Hypothalamus (tissue), 51 donors: ENCODE measurements around the gene IL27RA.
A peak's percentile ranks its signal among the peaks of the same experiment; 100 is the strongest.
"Not testable (repeated sequence)": the region's sequence is repeated elsewhere in the genome, so short reads cannot be mapped to it uniquely, and the experiment has no call there.

Source experiments
- DNase-seq, 51 donors: peaks; one replicate each; lab custom pipeline; 2025; lab: John Stamatoyannopoulos, UW

The IL27RA gene

GRCh38 chr19:14027856-14028450 lies 3.6 kb upstream of the IL27RA start, which contains the start of gene RLN3:
RLN3 (plus strand) TSS chr19:14028148; CDS start chr19:14028205, 57 bp downstream.
- no peak for DNase-seq

- no peak for DNase-seq
Observed at GRCh38 chr19:14028901-14029300, 2.7 kb upstream of the IL27RA start.

DNA sequence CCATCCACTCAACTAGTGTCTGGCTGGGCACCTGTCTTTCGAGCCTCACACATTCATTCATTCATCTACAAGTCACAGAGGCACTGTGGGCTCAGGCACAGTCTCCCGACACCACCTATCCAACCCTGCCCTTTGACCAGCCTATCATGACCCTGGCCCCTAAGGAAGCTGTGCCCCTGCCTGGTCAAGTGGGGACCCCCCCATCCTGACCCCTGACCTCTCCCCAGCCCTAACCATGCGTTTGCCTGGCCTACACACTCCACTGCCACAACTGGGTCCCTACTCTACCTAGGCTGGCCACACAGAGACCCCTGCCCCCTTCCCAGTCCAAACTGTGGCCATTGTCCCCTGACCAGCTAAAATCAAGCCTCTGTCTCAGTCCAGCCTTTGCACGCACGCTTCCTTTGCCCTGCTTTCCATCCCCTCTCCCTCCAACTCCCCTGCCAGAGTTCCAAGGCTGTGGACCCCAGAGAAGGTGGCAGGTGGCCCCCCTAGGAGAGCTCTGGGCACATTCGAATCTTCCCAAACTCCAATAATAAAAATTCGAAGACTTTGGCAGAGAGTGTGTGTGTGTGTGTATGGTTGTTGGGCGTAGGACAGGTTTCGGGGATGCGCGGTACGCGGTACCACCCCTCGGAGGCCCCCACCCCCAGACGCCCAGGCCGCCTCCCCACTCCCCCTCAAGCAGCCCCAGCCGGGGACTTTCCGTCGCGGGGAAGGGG lies 404 bp upstream of the IL27RA start:
- DNase-seq, result no peak

- DNase-seq, result no peak
Observed at GRCh38 chr19:14033946-14034345, 2.4 kb downstream of the IL27RA start.

- not testable (repeated sequence) for DNase-seq
Observed at GRCh38 chr19:14035159-14035558, 3.6 kb downstream of the IL27RA start.

GRCh38 chr19:14035706-14036105 lies 4.1 kb downstream of the IL27RA start:
- DNase-seq, result no peak

- no peak for DNase-seq
Observed at GRCh38 chr19:14039181-14039580, 7.6 kb downstream of the IL27RA start.

DNA sequence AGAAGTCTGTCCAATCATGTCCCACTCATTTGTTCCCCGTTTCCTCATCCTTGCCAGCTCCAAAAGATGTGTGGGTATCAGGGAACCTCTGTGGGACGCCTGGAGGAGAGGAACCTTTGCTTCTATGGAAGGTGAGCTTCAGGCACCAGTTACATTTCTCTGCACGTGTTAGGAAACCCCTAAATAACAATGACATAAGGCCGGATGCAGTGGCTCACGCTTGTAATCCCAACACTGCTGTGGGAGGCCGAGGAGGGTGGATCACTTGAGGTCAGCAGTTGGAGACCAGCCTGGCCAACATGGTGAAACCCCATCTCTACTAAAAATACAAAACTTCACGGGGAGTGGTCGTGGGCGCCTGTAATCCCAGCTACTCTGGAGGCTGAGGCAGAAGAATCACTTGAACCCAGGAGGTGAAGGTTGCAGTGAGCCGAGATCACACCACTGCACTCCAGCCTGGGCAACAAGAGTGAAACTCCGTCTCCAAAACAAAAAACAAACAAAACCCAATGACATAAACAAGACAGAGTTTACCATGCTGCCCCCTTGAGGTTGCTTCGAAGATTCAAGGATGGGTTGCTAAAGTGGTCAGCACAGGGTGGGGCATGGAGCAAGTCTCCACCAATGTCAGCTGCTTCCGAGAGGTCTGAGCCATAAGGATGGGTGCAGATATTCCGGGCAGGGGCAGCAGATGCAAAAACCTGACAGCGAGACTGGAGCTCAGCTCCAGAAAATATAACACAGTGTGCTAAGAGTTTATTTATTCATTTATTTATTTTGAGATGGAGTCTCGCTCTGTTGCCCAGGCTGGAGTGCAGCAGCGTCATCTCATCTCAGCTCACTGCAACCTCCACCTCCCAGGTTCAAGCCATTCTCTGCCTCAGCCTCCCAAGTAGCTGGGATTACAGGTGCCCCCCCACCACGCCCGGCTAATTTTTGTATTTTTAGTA lies 11.4 kb downstream of the IL27RA start:
- peak in 19 of 51 donors; percentile 2 to 43 (median 9) for DNase-seq

- DNase-seq, result not testable (repeated sequence)
Observed at GRCh38 chr19:14047866-14048265, 16.3 kb downstream of the IL27RA start.

DNA sequence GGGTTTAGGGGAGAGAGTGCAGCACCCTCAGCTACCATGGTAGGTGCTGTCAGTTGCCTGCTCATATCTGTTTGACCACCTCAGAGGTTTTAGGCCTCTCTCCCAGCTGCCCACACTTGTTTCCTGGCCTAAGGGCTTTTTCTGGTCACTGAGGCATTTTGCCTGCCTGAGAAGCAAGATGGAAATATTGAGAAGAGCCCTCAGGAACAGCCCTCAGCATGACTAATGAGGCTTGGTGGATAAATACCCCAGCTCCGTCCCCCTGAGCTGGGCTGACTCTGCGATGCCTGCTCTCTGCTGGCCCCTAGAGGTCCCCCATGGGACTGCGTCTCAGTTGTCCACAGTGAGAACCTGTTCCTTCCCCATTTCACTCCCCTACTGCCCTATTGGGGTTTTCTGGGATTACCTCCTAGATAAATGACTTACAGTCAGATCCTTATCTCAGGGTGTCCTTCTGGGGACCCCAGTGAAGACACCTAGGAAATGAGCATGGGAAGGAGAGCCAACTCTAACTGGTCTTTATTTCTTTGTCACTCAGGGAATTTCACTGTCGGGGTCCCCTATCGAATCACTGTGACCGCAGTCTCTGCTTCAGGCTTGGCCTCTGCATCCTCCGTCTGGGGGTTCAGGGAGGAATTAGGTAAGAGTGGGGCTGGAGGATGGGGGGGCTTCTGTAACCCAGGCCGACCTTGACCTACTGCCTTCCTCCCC lies 17.0 kb downstream of the IL27RA start:
- DNase-seq, result peak in 8 of 51 donors; percentile 1 to 29 (median 4)

DNA sequence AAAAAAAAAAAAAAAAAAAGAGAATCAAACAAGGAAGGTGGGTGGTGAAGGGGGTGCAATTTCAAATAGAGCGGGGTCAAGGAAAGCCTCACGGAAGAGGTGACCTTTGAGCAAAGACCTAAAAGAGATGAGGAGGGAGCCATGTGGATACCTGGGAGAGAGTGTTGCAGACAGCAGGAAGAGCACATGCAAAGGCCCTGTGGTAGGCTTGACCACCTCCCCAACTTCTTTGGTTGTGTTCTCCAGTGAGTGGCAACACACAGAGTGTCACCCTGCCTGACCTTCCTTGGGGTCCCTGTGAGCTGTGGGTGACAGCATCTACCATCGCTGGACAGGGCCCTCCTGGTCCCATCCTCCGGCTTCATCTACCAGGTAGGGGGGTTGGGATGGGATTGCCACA lies 18.9 kb downstream of the IL27RA start:
- DNase-seq, result no peak

GRCh38 chr19:14050961-14051360 lies 19.4 kb downstream of the IL27RA start:
- not testable (repeated sequence) for DNase-seq

GRCh38 chr19:14051980-14052379 lies 20.4 kb downstream of the IL27RA start:
- no peak for DNase-seq

DNA sequence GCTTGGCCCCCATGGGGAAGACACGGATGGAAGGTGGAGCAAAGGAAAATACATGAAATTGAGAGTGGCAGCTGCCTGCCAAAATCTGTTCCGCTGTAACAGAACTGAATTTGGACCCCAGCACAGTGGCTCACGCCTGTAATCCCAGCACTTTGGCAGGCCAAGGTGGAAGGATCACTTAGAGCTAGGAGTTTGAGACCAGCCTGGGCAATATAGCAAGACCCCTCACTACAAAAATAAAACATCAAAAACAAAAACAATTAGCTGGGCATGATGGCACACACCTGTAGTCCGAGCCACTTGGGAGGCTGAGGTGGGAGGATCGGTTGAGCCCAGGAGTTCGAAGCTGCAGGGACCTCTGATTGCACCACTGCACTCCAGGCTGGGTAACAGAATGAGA lies 20.9 kb downstream of the IL27RA start:
- DNase-seq, result no peak

DNA sequence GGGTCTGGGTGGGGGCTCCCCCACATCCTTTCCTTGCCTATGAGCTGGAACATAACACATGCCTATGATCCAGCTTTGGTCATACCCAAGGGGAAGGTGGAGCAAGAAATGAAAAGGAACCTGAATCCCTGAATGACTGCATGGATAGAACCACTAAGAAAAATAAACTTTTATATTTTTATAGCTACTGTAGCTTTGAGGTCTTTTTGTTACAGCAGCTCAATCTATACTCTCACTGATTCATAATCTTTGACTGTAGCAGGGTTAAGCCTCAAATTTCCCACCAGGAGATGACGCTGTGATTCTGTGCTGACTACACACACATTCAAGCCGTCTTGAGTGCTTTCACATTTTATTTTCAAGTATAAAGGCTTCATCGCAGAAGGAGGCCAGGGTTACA lies 21.5 kb downstream of the IL27RA start:
- no peak for DNase-seq

GRCh38 chr19:14053500-14053899 lies 21.9 kb downstream of the IL27RA start:
- no peak for DNase-seq

DNA sequence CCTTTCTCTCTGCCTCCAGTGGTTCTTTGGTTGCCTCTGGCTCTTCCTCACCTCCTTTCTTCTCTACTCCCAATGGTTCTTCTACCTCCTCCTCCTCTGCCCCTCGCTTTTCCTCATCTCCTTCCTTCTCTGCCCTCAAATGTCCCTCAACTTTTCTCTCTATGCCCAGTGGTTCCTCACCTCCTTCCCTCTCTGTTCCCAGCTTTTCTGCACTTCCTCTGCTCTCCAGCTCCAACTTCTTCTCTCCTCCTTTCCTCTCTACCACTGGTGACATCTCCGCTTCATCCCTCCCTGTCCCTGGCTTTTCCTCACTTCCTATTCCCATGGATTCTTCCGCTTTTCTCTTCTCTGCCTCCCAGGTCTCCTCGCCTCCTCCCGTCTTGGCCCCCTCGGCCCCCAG lies 22.5 kb downstream of the IL27RA start:
- no peak for DNase-seq

GRCh38 chr19:14054721-14055120 lies 23.2 kb downstream of the IL27RA start:
- DNase-seq, result no peak

- DNase-seq, result no peak
Observed at GRCh38 chr19:14055396-14055795, 23.8 kb downstream of the IL27RA start.

DNA sequence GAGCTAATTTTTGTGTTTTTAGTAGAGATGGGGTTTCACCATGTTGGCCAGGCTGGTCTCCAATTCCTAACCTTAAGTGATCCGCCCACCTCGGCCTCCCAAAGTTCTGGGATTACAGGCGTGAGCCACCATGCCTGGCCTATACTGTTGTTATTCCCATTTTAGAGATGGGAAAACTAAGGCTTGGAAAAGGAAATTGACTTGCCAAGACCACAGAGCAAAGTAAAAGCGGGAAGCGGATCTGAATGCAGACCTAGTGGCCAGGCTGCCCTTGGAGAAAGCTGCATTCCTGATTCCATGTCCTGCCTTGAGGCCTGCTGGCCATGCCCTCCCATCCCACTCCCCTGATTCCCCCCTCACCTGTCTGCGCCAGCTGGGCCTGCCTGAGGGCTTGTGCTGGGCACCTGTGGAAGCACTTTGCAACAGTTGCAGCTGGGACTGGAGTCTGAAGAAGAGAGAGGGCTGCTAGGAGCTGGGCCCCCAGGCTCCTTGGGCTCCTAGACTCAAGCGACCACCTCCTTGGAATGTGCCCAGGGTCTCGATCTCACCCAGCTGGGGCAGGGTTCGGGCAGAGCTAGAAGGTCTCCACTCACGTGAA lies 24.6 kb downstream of the IL27RA start:
- DNase-seq, result no peak
